Aorta (tissue), 5 donors: ENCODE measurements around the gene PDIA6. TPM values are rescaled to one million over a fixed set of nuclear protein-coding genes. Genes with fewer than 3 reads are reported as not detected.
A peak's percentile ranks its signal among the peaks of the same experiment; 100 is the strongest.

Experiments
- ATAC-seq: fragments of 200-7000 bp; cut with Tn5 transposase; one replicate; pipeline ENCODE4 v1.9.1; 2022; ENCODE audit warnings: moderate library complexity; ENCODE audit not compliant: low FRiP score
- DNase-seq, 2 donors: peaks; one replicate each; pipeline ENCODE4 v3.0.0-alpha.2; 2020
- H3K27ac ChIP-seq, 2 donors: one replicate each; pipeline ENCODE4 v1.5.1; 2013; ENCODE audit warnings: low read length in 2 of 2, mild to moderate bottlenecking in 2 of 2, moderate library complexity in 2 of 2, control low read depth in 1 of 2, inconsistent platforms in 1 of 2, low read depth in 1 of 2
- H3K27me3 ChIP-seq, 2 donors: one replicate each; pipeline ENCODE4 v1.6.1; 2013; ENCODE audit warnings: control low read depth in 1 of 2, low read length in 1 of 2, mild to moderate bottlenecking in 1 of 2, moderate library complexity in 1 of 2; ENCODE audit not compliant: insufficient read depth in 2 of 2, control insufficient read depth in 1 of 2
- H3K36me3 ChIP-seq, 2 donors: one replicate each; pipeline ENCODE4 v1.6.1; 2013; ENCODE audit warnings: control low read depth in 1 of 2, low read length in 1 of 2, mild to moderate bottlenecking in 1 of 2; ENCODE audit not compliant: insufficient read depth in 2 of 2, control insufficient read depth in 1 of 2
- H3K4me1 ChIP-seq, 2 donors: one replicate each; pipeline ENCODE4 v1.6.1; 2013; ENCODE audit warnings: low read length in 2 of 2, control low read depth in 1 of 2, mild to moderate bottlenecking in 1 of 2, moderate library complexity in 1 of 2; ENCODE audit not compliant: insufficient read depth in 2 of 2, control insufficient read depth in 1 of 2
- H3K4me3 ChIP-seq, 2 donors: one replicate each; pipeline ENCODE4 v1.5.1; 2013; ENCODE audit warnings: low read length in 2 of 2, control low read depth in 1 of 2, mild to moderate bottlenecking in 1 of 2
- H3K9me3 ChIP-seq: one replicate; pipeline ENCODE4 v1.6.1; 2013; ENCODE audit warnings: mild to moderate bottlenecking, low read length; ENCODE audit not compliant: control insufficient read depth
- WGBS, 2 donors: extraction: QIAGEN DNeasy Blood & Tissue Kit; methylation state at CpG; one replicate each; pipeline ENCODE4 v1.1.7; 2013; 5-methylcytosine and 5-hydroxymethylcytosine counted together
- intact Hi-C, 2 donors: fragments of 100-400 bp; cut with DNase I; formaldehyde crosslinking; loops; one replicate each; pipeline versions ENCODE4 v1.14.2 to v1.15.0; 2022
- polyA plus RNA-seq, 2 donors: library from polyadenylated mRNA; stranded (reverse); fragments of 200-250 nt; gene quantifications; one replicate each; pipeline ENCODE4 v1.2.3, GENCODE V29; 2013
- total RNA-seq, 2 donors: library from RNA; stranded (reverse); fragmentation: NEBNext Ultra II Directional; extraction: Animal tissue kit (Norgen Biotek cat#: 25700); gene quantifications; one replicate each; pipeline ENCODE4 v1.2.1, GENCODE V29; 2021
- donor health status: healthy with polysubstance abuse.
- donor health status: Bipolar disorder and iron deficiency.
- donor health status: DM: no; HTN: no; CAD: no.
- donor health status: DM: no; HTN: no; CAD: no.
- donor health status: DM: yes; HTN: yes; CAD: no.

The PDIA6 gene
- total and polyA plus RNA-seq, 4 donors, result 89.4 to 128 (median 105) TPM

GRCh38 chr2:10742666-10743065, 69.9 kb downstream of the PDIA6 start:
- WGBS, 2 donors, result 87 to 88% methylated on average over 11 of the region's 11 CpGs
- Histone ChIP-seq H3K4me3 (no peak overlapping the region), H3K36me3 (no peaks in the 10 kb centered on the region), H3K4me1 (no peaks in the 10 kb centered on the region), H3K27me3 (no peaks in the 10 kb centered on the region), H3K27ac (no peak overlapping the region), H3K9me3 (no peaks in the 10 kb centered on the region)
- intact Hi-C loops, result no loop called here
- ATAC-seq (peak; percentile 22), DNase-seq (no peak)

- no peaks in the 10 kb centered on the region for H3K27me3 ChIP-seq
- no peaks in the 10 kb centered on the region for H3K36me3 ChIP-seq
- ATAC-seq (no peak), DNase-seq (no peak)
- no peak overlapping the region for H3K27ac ChIP-seq
- 61 to 62% methylated on average over 2 of the region's 2 CpGs for WGBS, 2 donors
- H3K4me1 ChIP-seq, result no peaks in the 10 kb centered on the region
- H3K4me3 ChIP-seq, result no peak overlapping the region
- no peaks in the 10 kb centered on the region for H3K9me3 ChIP-seq
- intact Hi-C loops, result no loop called here
These were observed 71.4 kb downstream of the PDIA6 start for GRCh38 chr2:10741139-10741538.

GRCh38 chr2:10740226-10740625, 72.4 kb downstream of the PDIA6 start:
- Histone ChIP-seq H3K27me3 (no peaks in the 10 kb centered on the region), H3K9me3 (no peaks in the 10 kb centered on the region), H3K36me3 (no peaks in the 10 kb centered on the region), H3K4me3 (no peak overlapping the region), H3K4me1 (no peaks in the 10 kb centered on the region), H3K27ac (no peak overlapping the region)
- no peak for DNase-seq
- WGBS, 2 donors, result 70 to 79% methylated on average over 3 of the region's 3 CpGs
- no peak for ATAC-seq
- intact Hi-C loops, result no loop called here

GRCh38 chr2:10738192-10738591, 74.4 kb downstream of the PDIA6 start:
- Histone ChIP-seq H3K9me3 (no peaks in the 10 kb centered on the region), H3K27ac (no peak overlapping the region), H3K4me1 (no peaks in the 10 kb centered on the region), H3K27me3 (no peaks in the 10 kb centered on the region), H3K4me3 (no peak overlapping the region), H3K36me3 (no peaks in the 10 kb centered on the region)
- 83 to 84% methylated on average over 6 of the region's 6 CpGs for WGBS, 2 donors
- ATAC-seq, result no peak
- intact Hi-C loops, result no loop called here
- DNase-seq, result no peak

- 75 to 77% methylated on average over 5 of the region's 5 CpGs for WGBS, 2 donors
- no peak overlapping the region for H3K4me3 ChIP-seq
- no peaks in the 10 kb centered on the region for H3K4me1 ChIP-seq
- no peaks in the 10 kb centered on the region for H3K27me3 ChIP-seq
- intact Hi-C loops, result no loop called here
- ATAC-seq (no peak), DNase-seq (no peak)
- no peaks in the 10 kb centered on the region for H3K36me3 ChIP-seq
- no peak overlapping the region for H3K27ac ChIP-seq
- no peaks in the 10 kb centered on the region for H3K9me3 ChIP-seq
These were observed 78.6 kb downstream of the PDIA6 start for GRCh38 chr2:10733980-10734379.

GRCh38 chr2:10733566-10733925, 79.0 kb downstream of the PDIA6 start:
- H3K27ac ChIP-seq, result no peak overlapping the region

More at GRCh38 chr2:10733566-10733925, 79.0 kb downstream of the PDIA6 start:
- Histone ChIP-seq H3K27me3 (no peaks in the 10 kb centered on the region), H3K36me3 (no peaks in the 10 kb centered on the region), H3K9me3 (no peaks in the 10 kb centered on the region), H3K4me1 (no peaks in the 10 kb centered on the region), H3K4me3 (no peak overlapping the region)
- ATAC-seq, result no peak
- intact Hi-C loops, result no loop called here
- DNase-seq, result no peak
- WGBS, 2 donors, result 31 to 42% methylated on average over 6 of the region's 6 CpGs

Other genes with a start within 250 kb of the PDIA6 start
- gene NOL10, start 122.8 kb downstream of the PDIA6 start, total RNA-seq, result 10 to 100 TPM; 20.7 to 25.1 TPM
- 10 to 100 TPM; 10.0 to 10.9 TPM for gene NOL10, start 122.8 kb downstream of the PDIA6 start, polyA plus RNA-seq
- gene ATP6V1C2, start 91.2 kb downstream of the PDIA6 start, total RNA-seq, result 1 to 10 TPM in 1 of 2 donors, under 1 TPM in 1; 0.49 to 1.7 TPM
- 1 to 10 TPM in 1 of 2 donors, under 1 TPM in 1; 0.13 to 2.5 TPM for gene ATP6V1C2, start 91.2 kb downstream of the PDIA6 start, polyA plus RNA-seq
- not detected for gene KCNF1, start 99.1 kb upstream of the PDIA6 start, total RNA-seq
- gene KCNF1, start 99.1 kb upstream of the PDIA6 start, polyA plus RNA-seq, result not detected